GM19372 (cell line): ENCODE data around the gene CDC14A.

ENCODE experiments used
- ATAC-seq: cut with Tn5 transposase; IDR thresholded peaks from one replicate; pipeline ENCODE4 v1.9.1; 2021; ENCODE audit warnings: mild to moderate bottlenecking, low read depth, moderate library complexity; ENCODE audit not compliant: unreplicated experiment

CDC14A gene

GRCh38 chr1:100440075-100440809 is 87.9 kb downstream of the CDC14A start:
- no peak for ATAC-seq

DNA sequence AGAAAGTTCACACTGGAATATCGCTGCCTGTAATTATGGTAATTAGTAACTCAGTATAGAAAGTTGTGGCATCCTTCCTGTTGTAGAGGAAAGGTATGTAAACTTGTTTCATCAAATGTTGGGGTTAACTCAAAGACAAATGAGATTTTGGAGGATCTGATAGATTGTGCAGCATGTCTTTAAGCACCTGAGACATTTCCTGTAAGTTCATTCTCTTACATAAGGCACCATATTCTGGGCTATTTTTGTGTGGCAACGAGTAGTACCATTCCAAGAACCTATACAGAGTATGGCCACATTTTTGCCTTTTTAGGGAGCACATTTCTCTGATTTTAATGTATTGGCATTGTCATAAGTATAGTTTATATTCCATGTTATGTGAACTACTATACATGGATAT is 88.8 kb downstream of the CDC14A start:
- no peak for ATAC-seq

DNA sequence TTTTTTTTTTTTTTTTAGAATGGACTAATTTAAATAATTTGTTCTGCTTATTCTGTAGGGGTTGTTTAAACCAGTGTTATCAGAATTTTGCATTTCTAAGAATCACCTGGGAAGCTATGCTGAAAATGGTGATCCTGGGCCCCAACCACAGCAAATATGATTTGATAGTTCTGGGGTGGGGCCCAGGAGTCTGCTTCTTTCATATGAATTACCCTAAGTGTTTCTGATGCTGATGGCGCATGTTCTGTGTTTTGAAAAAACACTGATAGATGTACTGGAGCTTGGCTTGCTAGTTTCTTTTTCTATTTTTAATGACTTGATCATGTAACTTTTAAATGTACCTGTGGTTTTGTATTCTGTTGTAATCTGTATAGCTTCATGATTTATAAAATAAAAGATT is 89.3 kb downstream of the CDC14A start:
- ATAC-seq, result no peak

GRCh38 chr1:100443811-100444571 is 91.7 kb downstream of the CDC14A start:
- ATAC-seq, result peak; percentile 77

- ATAC-seq, result no peak
Measured at GRCh38 chr1:100445565-100445964, 93.3 kb downstream of the CDC14A start.

GRCh38 chr1:100448366-100448765 is 96.1 kb downstream of the CDC14A start:
- no peak for ATAC-seq

DNA sequence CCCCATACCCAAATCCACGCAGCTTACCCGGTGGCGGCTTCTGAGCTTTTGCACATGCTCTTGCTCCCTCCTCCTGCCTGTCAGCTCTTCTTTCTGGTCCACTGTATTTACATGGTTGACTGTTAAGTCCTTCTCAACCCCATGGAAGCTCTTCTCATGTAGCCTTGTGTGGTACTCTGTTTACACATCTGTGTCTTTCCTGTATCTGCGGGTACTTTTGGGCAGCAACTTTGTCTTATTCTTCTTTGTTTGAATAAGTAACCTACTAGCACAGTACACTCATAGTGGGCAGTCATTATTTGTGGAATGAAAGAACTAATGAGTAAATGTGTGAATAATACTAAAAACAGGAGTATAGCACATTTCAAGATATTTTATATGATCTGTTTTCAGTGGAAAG is 97.2 kb downstream of the CDC14A start:
- ATAC-seq, result no peak

DNA sequence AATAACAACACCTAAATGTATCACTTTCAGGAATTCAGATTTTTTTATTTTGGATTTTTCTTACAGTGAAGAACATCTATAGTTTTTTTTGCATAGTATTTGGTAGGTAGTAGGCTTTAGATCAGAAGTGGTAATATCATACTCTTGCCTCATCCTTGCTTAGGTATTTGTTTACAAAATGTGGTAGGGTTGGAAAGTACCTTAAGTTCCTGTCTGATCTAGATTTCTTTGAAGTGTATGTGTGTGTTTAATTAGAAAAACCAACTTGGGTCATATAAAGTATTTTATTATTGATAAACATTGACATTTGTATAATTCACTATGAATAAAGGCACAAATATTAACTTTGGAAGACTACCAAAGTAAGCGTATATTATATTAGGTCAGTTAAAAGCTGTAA is 100.3 kb downstream of the CDC14A start:
- ATAC-seq, result peak; percentile 74

DNA sequence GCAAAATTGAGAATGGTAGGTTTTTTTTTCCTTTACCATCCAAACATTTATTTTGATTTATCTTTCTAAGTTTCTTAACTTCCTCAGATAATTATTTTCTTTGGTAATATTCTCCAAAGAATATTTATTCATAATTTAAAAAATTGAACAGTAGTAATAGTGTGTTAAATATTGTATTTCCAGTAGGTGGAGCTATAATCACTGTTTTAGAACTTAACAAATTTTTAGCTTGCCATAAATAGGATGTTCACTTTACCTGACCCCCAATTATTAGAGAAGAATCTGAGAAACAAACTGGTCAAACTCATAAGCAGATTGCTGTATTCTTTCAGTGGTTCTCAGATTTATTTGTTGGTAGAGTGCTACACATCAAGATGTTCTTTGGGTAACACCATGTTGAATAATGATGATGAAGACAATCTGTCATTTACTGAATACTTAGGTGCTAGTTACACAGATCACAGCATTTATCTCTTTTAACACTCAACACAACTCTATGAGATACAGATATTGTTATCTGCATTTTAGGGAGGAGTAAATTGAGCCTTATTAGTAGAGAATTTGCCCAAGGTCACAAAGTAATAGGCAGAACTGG is 103.3 kb downstream of the CDC14A start:
- no peak for ATAC-seq

GRCh38 chr1:100456880-100457279 is 104.6 kb downstream of the CDC14A start:
- ATAC-seq, result no peak

GRCh38 chr1:100457683-100458082 is 105.4 kb downstream of the CDC14A start:
- ATAC-seq, result no peak

GRCh38 chr1:100458661-100459357 is 106.5 kb downstream of the CDC14A start:
- ATAC-seq, result no peak

GRCh38 chr1:100459358-100460114 is 107.2 kb downstream of the CDC14A start:
- ATAC-seq, result peak; percentile 85

DNA sequence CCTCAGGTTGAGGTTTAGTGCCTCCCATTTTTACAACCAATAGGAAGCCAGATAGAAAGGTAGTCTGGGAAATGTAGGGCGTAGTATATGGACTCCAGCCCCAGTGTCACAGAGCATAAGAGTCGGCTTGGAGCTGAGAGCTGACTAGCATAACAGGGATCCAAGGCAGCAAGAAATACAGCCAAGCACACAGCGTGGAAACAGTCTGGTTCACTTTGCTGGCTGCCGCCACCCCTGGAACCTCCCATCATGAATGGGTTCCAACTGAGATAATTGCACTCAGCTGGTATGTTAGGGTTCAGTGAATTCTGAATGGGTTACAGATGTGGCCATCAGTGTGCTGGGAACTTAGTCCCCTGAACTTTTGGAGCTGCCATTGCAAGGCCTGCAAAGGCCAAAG is 108.9 kb downstream of the CDC14A start:
- no peak for ATAC-seq

DNA sequence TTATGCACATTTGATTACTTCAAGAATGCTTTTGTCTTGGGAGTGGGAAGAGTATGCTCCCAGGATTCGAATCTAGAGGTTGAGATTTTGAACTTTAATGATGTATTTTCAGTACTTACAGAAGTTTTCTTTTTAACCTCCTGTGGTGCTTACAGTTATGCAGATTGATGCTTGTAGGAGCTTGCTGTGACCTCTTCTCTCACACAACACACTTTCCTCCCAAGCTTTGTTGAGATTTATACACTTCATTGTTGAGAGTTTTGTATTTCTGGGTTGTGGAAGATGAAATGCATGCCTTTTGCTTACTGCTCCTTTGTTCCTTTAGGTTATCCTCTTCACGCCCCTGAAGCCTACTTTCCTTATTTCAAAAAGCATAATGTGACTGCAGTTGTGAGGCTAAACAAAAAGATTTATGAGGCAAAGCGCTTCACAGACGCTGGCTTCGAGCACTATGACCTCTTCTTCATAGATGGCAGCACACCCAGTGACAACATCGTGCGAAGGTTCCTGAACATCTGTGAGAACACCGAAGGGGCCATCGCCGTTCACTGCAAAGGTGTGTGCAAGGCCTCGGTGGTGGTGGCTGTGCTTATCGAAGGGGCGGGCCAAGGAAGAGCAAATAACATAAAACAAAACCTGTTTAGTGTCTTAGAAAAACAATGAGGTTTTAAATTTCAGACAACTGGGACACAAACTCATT is 110.2 kb downstream of the CDC14A start:
- no peak for ATAC-seq

DNA sequence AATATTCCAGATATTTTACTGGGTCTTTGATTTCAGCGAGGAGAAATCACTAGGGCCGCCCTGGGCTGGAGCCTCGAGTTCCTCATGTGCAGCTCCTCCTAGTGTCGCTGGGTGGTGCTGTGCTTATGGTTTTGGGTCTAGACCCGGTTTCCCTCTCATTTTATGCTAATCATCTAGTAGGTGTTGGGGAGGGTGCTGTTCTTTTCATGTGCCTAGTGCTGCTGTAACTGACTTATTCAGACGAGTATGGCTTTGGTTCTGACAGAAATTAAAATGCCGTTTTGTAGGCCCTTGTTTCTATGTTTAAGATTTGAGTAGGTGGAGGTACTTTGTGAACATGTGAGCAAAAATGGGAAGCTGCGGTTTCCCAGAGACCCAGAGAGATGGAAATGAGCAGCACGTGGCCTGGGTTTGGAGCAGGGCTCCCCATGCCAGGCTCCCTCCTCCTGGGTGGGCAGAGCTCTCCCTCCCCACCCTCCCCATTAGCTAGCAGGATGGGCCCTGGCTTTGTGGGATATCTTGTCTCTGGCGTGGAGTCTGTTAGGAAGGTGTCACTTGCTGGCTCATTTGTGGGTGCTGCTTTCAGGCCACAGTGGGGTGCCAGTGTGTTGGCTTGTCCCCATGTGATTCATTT is 111.6 kb downstream of the CDC14A start:
- peak; percentile 78 for ATAC-seq

DNA sequence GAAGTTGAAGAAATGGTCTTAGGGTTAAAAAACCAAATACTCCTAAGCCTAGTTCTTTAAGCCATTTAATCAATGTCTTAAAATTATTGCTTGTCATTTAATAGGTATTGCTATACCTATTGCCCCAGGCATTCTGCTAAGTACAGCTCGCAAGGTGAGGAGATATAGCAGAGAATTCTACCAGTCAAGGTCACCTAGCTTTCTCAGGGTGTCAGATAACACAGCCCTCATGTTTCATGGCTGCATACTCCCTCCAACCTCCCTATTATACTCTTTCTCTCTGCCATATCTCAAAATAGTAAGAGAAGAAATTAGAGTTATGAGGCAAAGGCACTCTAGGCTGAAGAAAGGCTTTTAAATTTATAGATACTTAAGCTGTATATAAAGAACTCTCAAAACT is 117.3 kb downstream of the CDC14A start:
- ATAC-seq, result no peak

- no peak for ATAC-seq
Measured at GRCh38 chr1:100474834-100475233, 122.5 kb downstream of the CDC14A start.

- no peak for ATAC-seq
Measured at GRCh38 chr1:100476735-100477290, 124.5 kb downstream of the CDC14A start.
